Sigmoid colon (tissue), 4 donors: ENCODE data around the gene CD80.

Experiments used
- EP300 ChIP-seq, 4 donors: sonication (generic); formaldehyde crosslinking; IDR thresholded peaks; one replicate each; pipeline ENCODE4 v1.6.1; 2017; ENCODE audit warnings: antibody characterized with exemption in 4 of 4
- POLR2A ChIP-seq, 2 donors: fragments of 450-650 bp; IDR thresholded peaks; one replicate each; pipeline ENCODE4 v1.6.1; 2016; ENCODE audit warnings: antibody characterized with exemption in 2 of 2, mild to moderate bottlenecking in 2 of 2, moderate library complexity in 2 of 2
- POLR2AphosphoS5 ChIP-seq, 4 donors: sonication (generic); formaldehyde crosslinking; IDR thresholded peaks; one replicate each; pipeline ENCODE4 v1.6.1; 2017; ENCODE audit warnings: antibody characterized with exemption in 4 of 4
- TF ChIP-seq, protein P1 (sequence below), 4 experiments: fragments of 450-650 bp in 3 of 4; fragments of 200-600 bp in 1 of 4; IDR thresholded peaks; one replicate each; pipeline ENCODE4 v1.5.1; 2016 to 2019; ENCODE audit warnings: antibody characterized with exemption in 4 of 4, mild to moderate bottlenecking in 3 of 4, moderate library complexity in 2 of 4

DNA sequence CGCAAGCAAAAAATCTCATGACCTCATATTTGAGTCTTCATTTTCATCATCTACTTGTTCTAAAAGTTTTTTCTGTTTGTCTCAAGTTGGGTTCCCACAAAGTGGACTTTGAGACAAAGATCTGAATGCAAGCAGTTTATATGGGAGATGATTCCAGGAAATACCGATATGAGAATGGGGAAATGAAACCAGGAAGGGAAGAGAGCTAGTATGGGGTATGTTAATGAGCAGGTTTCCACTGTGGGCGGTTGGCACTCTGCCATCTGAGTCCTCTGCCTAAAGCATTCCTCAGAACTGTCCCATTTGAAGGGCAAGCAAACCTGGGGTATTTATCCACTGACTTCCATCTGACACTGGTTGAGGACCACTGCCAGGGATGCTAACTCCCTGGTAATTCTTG lies 28.7 kb upstream of the CD80 start:
- TF ChIP-seq, protein P1, sequence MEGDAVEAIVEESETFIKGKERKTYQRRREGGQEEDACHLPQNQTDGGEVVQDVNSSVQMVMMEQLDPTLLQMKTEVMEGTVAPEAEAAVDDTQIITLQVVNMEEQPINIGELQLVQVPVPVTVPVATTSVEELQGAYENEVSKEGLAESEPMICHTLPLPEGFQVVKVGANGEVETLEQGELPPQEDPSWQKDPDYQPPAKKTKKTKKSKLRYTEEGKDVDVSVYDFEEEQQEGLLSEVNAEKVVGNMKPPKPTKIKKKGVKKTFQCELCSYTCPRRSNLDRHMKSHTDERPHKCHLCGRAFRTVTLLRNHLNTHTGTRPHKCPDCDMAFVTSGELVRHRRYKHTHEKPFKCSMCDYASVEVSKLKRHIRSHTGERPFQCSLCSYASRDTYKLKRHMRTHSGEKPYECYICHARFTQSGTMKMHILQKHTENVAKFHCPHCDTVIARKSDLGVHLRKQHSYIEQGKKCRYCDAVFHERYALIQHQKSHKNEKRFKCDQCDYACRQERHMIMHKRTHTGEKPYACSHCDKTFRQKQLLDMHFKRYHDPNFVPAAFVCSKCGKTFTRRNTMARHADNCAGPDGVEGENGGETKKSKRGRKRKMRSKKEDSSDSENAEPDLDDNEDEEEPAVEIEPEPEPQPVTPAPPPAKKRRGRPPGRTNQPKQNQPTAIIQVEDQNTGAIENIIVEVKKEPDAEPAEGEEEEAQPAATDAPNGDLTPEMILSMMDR (IDR thresholded peaks at IDR 0.05): no peak
- TF ChIP-seq POLR2AphosphoS5 (IDR thresholded peaks at IDR 0.05): no peak
- TF ChIP-seq EP300 (IDR thresholded peaks at IDR 0.05): no peak
- TF ChIP-seq POLR2A (IDR thresholded peaks at IDR 0.05): no peak
